ENCODE results near the gene CSNK2A3.

- TF ChIP-seq, protein P1, sequence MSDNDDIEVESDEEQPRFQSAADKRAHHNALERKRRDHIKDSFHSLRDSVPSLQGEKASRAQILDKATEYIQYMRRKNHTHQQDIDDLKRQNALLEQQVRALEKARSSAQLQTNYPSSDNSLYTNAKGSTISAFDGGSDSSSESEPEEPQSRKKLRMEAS (IDR thresholded peaks at IDR 0.05) = no peak
- TF ChIP-seq TAF1 (IDR thresholded peaks at IDR 0.05; ENCODE audit: low read depth) (no peak), YY1 (IDR thresholded peaks at IDR 0.05; ENCODE audit: low read depth) (no peak), EP300 (IDR thresholded peaks at IDR 0.05; ENCODE audit: borderline replicate concordance) (no peak), CEBPB (IDR thresholded peaks at IDR 0.05) (no peak), REST (IDR thresholded peaks at IDR 0.05; ENCODE audit: low read depth) (no peak), CREB1 (IDR thresholded peaks at IDR 0.05; ENCODE audit: low read depth) (no peak)
These were observed 9.0 kb downstream of the CSNK2A3 start for GRCh38 chr11:11344045-11344444.

Measured in Ishikawa (cell line).